HG02678 (cell line): ENCODE measurements around the gene TRIM46.
"Not testable (repeated sequence)": the region's sequence is repeated elsewhere in the genome, so short reads cannot be mapped to it uniquely, and the experiment has no call there.

ENCODE experiments used
- ATAC-seq: cut with Tn5 transposase; IDR thresholded peaks from one replicate; pipeline ENCODE4 v1.9.1; 2021; ENCODE audit warnings: mild to moderate bottlenecking, moderate library complexity; ENCODE audit not compliant: unreplicated experiment

TRIM46 gene

DNA sequence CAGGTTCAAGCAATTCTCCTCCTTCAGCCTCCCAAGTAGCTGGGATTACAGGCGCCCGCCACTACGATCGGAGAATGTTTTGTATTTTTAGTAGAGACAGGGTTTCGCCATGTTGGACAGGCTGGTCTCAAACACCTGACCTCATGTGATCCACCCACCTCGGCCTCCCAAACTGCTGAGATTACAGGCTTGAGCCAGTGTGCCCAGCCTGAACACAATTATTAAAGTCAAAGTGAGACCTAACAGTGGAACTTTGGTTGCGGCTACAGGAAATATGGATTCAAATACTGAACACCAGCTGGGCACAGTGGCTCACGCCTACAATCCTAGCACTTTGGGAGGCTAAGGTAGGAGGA lies 51.7 kb downstream of the TRIM46 start:
- ATAC-seq, result not testable (repeated sequence)

GRCh38 chr1:155226188-155226909 lies 52.7 kb downstream of the TRIM46 start:
- ATAC-seq, result peak; percentile 31

DNA sequence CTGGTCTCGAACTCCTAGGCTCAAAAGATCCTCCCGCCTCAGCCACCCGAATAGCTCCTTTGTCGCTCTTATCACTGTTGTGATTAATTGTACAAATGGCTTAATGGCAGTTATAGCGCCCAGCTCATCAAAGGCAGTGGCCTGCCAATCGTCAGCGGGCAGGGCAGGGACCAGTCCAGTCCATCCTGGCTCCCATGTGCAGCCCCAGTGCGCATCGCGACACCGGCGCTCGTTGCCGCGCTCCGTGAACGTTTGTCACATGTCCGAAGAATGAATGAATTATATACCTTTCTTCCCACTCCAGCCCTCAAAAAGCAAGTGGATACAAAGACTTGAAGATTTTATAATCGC lies 53.2 kb downstream of the TRIM46 start:
- ATAC-seq, result no peak

GRCh38 chr1:155227261-155228095 lies 53.8 kb downstream of the TRIM46 start:
- ATAC-seq, result peak; percentile 96

GRCh38 chr1:155228096-155228427 lies 54.4 kb downstream of the TRIM46 start:
- no peak for ATAC-seq

GRCh38 chr1:155231302-155231701 lies 57.7 kb downstream of the TRIM46 start:
- ATAC-seq, result not testable (repeated sequence)

- ATAC-seq, result not testable (repeated sequence)
Observed at GRCh38 chr1:155232001-155232978, 58.6 kb downstream of the TRIM46 start.

DNA sequence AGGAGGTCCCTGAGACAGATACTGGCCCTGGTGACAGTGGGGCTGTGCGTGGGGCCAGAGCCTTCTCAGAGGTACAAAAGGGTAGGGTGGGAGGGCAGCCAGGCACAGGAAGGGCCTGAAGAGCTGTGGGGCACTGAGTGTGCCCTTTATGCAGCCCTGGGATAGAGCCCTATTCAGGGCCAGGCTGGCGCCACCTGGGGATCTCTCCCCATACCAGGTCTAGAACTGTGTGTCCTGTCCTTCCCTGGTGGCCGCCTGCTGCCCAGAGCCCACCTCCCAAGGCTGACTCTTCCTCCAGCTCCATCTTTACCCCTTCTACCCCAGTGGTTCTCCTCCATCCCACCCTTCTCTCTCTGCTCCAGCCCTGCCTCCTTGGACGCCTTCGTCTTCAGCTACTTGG lies 59.9 kb downstream of the TRIM46 start:
- ATAC-seq, result not testable (repeated sequence)
